ENCODE results near the gene SIX2.

DNA sequence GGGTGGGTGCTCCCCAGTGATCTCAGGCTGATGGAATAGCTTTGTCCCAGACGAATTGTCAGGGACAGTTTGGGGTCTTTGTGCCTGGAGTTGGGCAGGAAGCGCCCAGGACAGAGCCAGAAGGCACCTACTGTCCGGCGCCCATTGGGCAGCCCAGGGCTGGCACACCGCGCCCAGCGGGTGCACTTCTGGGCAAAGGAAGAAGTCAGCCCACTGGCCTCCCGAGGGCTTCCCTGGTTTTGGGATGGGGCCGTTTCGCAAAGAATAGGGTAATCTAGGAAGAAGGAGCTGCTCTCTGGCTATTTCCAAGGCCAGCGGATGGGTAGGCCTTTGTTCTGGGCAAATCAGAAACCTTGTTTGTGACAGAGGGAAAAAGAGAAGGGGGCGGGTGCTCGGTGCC is 3.5 kb upstream of the SIX2 start:
- TF ChIP-seq HDAC2 (IDR thresholded peaks at IDR 0.05) (no peak), IRF1 (CRISPR knock-in tag; IDR thresholded peaks at IDR 0.05; ENCODE audit: borderline replicate concordance) (no peak), NFE2 (IDR thresholded peaks at IDR 0.05; ENCODE audit: low read depth) (no peak), ZBTB43 (CRISPR knock-in tag; IDR thresholded peaks at IDR 0.05) (no peak), MYC (IDR thresholded peaks at IDR 0.05; ENCODE audit: low read depth, low read length) (no peak), MYC (CRISPR knock-in tag; IDR thresholded peaks at IDR 0.05; ENCODE audit: borderline replicate concordance, low read depth) (no peak), FOXK1 (CRISPR knock-in tag; IDR thresholded peaks at IDR 0.05; ENCODE audit: borderline replicate concordance) (no peak), FOXM1 (IDR thresholded peaks at IDR 0.05; ENCODE audit: low read depth) (no peak), FOXM1 (CRISPR knock-in tag; IDR thresholded peaks at IDR 0.05; ENCODE audit: low read depth) (no peak)
- TF ChIP-seq, protein P1, sequence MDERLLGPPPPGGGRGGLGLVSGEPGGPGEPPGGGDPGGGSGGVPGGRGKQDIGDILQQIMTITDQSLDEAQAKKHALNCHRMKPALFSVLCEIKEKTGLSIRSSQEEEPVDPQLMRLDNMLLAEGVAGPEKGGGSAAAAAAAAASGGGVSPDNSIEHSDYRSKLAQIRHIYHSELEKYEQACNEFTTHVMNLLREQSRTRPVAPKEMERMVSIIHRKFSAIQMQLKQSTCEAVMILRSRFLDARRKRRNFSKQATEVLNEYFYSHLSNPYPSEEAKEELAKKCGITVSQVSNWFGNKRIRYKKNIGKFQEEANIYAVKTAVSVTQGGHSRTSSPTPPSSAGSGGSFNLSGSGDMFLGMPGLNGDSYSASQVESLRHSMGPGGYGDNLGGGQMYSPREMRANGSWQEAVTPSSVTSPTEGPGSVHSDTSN (CRISPR knock-in tag; IDR thresholded peaks at IDR 0.05; ENCODE audit: low read depth) = no peak
- TF ChIP-seq, protein P1 (tag; conservative IDR thresholded peaks at IDR 0.05; ENCODE audit: low read depth) = no peak
- TF ChIP-seq, protein P2, sequence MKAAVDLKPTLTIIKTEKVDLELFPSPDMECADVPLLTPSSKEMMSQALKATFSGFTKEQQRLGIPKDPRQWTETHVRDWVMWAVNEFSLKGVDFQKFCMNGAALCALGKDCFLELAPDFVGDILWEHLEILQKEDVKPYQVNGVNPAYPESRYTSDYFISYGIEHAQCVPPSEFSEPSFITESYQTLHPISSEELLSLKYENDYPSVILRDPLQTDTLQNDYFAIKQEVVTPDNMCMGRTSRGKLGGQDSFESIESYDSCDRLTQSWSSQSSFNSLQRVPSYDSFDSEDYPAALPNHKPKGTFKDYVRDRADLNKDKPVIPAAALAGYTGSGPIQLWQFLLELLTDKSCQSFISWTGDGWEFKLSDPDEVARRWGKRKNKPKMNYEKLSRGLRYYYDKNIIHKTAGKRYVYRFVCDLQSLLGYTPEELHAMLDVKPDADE (conservative IDR thresholded peaks at IDR 0.05; ENCODE audit: control insufficient read depth, low read depth, low read length) = no peak

All from K562 (cell line).